GM19463 (cell line): ENCODE results near the gene NAA38.

Experiments
- ATAC-seq: cut with Tn5 transposase; IDR thresholded peaks from one replicate; pipeline ENCODE4 v1.9.1; 2021; ENCODE audit warnings: mild to moderate bottlenecking, moderate library complexity; ENCODE audit not compliant: unreplicated experiment

Gene NAA38, protein sequence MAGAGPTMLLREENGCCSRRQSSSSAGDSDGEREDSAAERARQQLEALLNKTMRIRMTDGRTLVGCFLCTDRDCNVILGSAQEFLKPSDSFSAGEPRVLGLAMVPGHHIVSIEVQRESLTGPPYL

DNA sequence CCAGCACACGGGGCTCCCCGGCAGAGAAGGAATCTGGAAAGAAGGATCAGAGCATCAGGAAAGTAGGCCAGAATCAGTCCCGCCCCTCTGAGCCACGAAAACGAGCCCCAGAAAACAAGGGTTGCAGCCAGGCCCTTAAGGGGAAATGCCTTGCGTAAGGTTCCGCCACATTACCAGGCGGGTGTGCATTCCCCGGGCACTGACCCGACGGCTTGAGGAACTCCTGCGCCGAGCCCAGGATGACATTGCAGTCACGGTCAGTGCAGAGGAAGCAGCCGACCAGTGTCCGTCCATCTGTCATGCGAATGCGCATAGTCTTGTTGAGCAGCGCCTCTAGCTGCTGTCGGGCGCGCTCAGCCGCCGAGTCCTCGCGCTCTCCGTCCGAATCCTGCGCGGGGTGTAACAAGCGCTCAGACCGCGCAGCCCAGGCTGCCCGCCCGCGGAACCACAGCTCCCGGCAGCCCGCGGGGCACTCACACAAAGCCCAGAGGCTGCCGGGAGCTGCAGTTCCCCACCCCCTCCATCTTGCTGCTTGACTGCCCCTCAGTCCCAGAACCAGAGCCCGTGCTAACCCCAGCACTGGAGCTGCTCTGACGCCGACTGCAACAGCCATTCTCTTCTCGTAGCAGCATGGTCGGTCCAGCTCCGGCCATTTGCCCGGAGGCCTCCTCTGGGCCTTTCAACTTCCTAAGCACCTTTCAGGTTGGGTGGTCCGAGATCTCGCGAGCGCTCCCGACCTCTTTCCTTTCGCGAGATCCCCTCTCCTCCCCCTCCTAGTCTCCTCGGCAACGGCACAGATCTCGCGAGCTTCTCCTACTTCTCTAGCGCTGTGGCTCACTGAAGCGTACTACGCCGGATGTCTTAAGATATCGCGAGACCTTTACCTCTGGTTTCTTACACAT, at the start of gene NAA38:
NAA38 (minus strand) TSS at position 749 of the 902 bp plus-strand sequence; CDS start at position 653, 96 bp downstream.
- peak; percentile 81 for ATAC-seq

DNA sequence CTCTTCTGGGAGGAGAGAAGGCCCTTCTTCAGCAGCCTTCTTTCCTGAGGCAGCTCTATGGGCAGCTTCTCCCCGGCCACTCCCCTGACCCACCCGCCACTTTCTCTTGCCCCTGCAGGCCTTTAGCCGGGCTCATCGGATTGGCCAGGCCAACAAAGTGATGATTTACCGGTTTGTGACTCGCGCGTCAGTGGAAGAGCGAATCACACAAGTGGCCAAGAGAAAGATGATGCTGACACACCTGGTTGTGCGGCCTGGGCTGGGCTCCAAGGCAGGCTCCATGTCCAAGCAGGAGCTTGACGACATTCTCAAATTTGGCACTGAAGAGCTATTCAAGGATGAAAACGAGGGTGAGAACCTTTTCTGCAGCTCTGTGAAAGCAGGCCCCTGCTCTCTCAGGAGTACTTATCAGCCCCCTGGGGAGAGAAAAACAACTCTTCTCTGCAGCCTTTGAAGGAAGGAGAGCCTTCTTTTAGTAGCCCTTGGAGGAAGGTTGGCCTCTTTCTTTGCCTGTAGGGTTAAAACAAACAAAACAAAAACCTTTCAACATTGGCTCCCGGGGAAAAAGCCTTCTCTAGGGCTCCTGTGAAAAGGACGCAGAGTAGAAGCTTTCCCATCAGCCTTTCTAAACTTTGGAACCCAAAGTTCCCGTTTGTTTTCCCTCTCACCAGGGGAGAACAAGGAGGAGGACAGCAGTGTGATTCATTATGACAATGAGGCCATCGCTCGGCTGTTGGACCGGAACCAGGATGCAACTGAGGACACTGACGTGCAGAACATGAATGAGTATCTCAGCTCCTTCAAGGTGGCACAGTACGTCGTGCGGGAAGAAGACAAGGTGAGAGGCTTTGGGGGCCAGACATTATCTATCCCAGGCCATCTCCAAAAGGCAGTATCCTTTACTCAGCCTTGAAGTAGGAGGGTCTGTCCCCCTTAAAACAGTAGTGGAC, 46.1 kb upstream of the NAA38 start:
- ATAC-seq: no peak

DNA sequence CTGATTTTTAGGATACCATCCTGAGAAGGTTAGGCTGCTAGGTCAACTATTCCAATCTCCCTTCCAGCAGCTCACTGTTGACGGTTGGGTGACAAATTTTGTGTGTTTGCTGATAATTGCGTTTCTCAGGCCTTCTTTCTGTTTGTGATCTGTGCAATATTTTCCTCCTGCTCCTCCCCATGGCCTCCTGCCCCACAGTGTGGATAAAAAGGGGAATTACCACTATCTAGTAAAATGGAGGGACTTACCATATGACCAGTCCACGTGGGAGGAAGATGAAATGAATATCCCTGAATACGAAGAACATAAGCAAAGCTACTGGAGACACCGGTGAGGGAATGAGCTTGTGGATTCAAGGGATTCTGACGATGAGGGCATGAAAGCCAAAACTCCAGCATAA, 40.4 kb upstream of the NAA38 start:
- ATAC-seq: no peak

DNA sequence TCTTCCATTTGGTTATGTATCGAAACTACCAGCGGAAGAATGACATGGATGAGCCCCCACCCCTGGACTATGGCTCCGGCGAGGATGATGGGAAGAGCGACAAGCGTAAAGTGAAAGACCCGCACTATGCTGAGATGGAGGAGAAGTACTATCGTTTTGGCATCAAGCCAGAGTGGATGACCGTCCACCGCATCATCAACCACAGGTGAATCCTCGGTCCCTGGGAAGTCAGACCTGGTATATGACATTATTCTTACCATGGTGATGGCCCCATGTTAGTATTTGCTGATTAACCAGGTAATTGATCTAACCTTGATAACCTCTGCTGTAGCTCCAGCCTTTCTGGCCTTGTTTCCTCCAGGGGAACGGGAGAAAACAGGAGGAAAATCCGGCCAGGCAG, 39.7 kb upstream of the NAA38 start:
- ATAC-seq: no peak

DNA sequence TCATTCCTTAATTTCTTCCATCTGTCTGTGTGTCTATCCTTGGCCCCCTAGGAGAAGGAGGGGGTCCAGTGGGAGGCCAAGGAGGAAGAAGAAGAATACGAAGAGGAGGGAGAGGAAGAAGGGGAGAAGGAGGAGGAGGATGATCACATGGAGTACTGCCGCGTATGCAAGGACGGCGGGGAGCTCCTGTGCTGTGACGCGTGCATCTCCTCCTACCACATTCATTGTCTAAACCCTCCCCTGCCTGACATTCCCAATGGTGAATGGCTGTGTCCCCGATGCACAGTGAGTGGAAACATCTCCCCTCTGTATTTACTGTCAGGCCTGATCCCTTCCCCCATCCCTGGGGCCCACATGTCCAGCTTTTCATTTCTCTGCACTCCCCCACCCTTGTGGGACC, 37.5 kb upstream of the NAA38 start:
- no peak for ATAC-seq

DNA sequence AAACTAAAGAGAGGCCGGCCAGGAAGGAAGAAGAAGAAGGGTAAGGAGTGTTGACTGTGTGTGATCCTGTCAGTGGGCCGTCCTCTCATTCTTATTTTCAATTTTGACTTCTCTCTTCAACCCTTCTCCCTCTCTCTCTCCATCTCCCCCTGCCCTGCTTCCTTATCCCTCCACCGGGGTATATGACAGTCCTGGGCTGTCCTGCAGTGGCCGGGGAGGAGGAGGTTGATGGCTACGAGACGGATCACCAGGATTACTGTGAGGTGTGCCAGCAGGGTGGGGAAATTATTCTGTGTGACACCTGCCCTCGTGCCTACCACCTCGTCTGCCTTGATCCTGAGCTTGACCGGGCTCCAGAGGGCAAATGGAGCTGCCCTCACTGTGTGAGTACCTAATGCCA, 36.9 kb upstream of the NAA38 start:
- ATAC-seq: no peak

DNA sequence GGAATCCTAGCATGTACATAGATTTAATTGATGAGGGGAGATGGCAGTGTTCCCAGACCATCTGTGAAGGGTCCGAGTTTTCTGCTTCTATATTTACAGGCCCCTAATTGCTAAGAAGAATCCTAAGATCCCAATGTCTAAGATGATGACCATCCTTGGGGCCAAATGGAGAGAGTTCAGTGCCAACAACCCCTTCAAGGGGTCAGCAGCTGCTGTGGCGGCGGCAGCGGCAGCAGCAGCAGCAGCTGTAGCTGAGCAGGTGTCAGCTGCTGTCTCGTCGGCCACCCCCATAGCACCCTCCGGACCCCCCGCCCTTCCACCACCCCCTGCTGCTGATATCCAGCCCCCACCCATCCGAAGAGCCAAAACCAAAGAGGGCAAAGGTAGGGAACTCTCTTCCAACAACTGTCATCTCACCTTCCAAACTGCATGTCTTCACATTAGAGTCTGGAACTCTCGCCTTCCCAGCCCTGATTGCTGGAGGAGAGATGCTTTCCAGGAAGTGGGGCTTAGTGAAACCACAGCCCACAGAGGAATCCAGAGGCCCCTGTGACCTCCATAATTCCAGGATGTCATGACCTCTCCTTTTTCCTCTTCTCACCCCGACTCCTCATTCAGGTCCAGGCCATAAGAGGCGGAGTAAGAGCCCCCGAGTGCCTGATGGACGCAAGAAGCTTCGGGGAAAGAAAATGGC, 36.0 kb upstream of the NAA38 start:
- no peak for ATAC-seq

DNA sequence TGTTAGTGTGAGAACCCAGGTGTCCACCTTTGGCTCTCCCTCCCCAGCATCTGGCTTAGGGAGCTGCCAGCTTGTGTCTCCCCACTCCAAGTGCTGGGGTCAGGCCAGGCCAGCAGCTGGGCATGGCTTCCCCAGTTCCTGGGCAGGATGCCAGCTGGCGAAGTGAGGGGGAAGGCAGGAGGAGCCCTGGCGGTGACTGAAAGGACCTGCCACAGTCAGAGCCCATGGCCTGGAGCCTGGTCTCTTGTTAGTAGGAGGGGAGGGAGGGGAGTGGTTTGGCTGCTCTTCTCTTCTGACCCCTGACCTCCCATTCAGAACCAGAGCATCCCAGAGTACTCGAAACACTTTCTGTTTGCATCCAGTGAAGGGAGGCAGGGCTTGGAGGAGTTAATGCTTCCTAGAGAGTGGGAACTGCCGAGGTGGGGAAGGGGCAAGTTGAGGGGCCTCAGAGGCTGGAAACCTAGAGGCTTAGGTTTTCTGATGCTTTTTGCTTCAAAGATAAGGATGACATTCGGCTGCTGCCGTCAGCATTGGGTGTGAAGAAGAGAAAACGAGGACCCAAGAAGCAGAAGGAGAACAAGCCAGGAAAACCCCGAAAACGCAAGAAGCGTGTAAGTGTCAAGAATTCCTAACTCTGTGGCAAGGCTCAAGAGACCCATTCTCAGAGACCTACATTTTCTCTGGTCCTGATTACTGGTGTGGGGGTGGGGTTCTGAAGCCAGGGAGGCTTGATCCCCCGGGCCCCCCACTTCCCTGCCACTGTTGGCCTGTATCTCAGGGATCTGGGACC, 32.0 kb upstream of the NAA38 start:
- ATAC-seq: no peak

DNA sequence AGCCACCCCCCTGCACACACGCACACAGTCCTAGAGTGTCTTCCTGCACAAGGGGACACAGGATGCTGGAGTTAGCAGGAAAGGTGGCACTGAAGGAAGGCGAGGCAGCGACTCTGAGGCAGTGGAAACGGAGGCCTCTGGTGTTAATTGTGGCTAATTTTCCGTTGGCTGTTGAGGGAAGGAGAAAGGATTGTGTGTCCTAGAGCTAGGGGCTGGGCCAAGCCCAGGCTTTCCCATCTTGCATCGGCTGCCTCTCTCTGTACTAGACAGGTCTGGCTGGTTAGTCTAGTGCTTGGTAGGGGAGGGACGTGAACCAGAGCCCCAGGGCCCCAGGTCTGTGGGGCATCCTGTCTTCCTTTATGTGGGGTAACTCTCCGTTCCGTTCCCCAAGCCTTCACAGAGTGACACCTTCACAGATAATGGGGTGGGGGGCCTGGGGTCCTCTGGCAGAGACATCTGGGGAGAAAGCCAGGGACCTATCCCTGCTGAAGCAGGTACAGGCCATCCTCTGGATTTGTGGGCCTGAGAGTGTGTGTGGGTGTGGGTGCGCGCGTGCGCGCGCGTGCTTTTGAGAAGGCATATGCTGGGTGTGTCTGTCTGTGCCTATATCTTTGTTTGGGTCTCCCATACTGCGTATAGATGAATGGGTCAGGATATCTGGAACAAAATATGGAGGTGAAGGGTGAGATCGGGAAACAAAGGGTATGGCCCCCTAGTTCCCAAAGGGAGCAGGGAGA, 31.0 kb upstream of the NAA38 start, which contains the start of gene CHD3:
CHD3 (plus strand) TSS at position 606 of the 737 bp plus-strand sequence. CDS start 212 bp downstream, outside the sequence.
- ATAC-seq: no peak

DNA sequence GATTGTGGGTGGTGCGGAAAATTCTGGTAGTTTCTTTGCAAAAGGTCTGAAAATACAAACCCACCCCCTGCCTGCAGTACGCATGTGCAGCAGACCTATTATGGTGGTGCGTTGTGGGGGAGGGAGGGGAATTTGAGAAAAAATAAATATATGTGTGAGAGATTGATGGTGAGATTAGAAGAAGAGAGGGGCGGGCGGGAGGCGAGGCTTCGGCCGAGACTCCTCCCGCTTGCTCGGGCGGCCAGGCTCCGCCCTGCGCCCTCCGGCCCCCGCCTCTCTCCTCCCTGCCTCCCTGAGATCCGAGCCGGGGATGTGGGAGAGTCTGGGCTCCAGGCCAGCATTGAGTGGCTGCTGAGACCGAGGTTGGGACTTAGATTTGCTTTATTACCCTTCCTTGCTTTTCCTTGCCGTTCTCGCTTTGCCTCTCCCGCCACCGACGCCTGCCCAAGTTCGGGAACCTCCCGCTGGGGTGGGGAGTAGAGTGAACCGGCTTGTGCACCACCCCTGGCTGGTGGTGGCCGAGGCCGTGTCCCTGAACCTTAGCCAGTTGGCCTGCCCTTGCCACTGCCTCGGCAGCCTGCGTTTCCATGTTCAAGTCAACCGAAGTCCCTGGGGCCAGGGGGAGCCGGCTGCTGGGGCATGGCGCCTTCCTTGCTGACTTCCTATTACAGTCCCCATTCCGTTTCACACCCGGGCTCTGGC, 30.3 kb upstream of the NAA38 start:
- peak; percentile 52 for ATAC-seq

DNA sequence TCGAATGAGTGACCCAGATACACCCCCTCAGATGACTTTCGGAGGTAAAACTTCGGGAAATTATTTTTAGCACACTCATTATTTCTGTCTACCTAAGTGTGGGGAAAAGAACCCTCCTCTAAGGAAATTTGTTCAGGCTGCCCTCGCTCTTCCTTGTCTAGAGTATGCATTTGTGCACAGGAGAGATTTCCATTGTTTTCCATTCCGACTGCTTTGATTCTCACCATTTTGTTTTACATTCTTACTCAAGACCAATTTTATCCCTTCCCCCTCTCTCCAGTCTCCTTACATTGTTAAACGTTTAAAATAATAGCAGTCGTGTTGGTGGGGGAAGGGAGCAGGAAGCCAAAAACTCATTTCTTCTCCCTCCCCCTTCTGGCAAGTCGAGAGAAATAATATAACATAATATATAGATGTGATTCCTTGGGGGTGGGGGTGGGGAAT, 29.7 kb upstream of the NAA38 start:
- ATAC-seq: no peak

DNA sequence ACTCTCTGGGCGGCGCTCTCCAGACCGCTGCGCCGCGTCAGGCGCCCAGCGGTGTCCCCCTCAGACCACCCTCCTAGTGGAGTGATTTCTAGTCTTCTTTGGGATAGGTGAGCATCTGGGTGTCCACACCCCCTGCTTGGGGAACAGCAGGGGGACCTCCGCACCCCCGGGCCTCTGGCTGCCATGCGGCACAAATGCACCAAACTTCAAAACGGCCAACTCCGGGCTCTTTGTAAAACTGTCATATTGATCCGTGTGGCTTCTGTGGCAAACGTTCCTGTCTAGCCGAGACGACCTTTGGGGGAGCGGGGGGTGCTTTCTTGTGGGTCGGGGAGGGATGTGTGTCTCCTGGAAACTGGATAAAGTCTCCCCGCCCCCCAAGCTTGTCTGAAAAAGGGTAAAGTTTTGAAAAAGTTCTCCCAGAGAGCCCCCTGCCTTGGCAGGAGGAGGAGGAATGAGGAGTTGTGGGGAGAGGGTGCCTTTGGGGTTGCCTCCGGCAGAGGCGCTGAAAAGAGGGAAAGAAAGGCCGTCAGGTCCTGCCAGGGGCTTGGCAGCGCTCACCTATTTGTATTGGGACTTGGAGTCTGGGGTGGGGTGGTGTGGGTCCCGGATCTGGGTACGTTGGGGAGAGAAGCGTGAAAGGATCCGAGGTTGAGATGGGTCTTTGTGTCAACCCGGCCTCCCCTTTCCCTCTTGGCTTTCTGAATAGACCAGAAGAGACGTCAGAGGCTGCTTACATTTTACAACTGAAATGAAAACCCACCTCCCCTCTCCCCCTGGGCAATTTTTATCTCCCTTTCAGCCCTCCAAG, 29.1 kb upstream of the NAA38 start:
- no peak for ATAC-seq

DNA sequence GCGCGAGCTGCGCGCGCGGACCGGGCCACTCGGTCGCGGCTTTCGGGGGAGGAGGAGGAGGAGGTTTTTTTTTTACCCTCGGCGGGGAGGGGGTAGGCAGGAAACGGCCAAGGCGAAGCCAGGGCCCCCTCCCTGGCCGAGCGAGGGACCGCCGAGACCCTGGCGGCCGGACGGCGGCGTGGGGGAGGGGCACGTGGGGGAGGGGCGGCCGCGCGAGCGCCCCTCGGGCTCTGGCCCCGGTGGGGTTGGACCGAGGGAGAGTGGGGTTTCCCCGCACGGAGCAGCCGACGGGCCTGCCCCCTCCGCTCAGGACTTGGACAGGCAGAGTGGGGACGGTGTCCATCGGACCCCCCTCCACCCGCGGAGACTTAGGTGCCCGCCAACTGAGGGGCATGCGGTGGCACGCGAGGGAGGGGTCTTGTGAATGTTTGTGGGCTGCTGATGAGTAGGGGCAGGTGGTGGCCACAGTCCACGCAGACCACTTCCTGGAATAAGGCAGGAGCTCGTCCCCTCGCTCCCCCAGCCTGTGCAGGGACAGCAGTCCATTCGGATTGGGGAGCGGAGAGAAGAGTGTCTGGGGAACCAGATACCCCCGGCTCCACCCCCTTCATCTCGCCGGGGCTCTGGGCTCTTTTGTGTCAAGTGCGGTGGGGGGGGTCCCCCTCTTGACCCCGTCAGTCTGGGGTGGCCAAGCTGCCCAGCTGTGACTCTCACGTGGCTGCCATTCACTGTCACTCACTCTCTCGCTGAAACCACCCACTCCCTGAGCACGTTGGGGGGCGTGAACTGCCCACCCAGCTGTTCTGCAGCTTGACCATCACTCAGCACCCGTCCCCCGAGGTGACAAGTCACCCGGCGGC, 28.2 kb upstream of the NAA38 start:
- no peak for ATAC-seq

DNA sequence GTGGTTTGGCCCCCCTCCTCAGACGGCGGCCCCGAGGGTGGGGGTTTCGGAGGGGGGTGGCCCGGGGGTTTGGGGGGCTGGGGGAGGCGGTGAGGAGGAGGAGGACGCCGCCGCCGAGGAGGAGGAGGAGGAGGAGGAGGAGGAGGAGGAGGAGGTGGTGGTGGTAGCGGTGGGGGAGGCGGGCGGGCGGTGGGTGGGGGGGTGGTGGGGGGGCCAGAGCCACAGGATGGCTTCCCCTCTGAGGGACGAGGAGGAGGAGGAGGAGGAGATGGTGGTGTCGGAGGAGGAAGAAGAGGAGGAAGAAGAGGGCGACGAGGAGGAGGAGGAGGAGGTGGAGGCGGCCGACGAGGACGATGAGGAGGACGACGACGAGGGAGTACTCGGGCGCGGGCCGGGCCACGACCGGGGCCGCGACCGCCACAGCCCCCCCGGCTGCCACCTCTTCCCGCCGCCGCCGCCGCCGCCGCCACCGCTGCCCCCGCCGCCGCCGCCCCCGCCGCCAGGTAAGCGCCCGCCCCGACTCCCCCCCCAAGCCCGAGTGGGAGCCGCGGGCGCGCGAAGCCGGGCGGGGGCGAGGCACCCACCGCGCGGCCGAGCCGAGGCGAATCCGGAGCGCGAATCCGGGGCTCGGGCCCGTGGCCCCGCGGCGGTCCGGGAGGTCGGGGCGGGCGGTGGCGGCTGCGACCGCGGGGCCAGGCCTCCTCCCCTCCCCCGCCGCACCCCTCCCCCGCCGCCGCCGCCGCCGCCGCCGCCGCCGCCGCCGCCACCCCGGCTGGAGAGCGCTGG, 27.4 kb upstream of the NAA38 start:
- no peak for ATAC-seq

DNA sequence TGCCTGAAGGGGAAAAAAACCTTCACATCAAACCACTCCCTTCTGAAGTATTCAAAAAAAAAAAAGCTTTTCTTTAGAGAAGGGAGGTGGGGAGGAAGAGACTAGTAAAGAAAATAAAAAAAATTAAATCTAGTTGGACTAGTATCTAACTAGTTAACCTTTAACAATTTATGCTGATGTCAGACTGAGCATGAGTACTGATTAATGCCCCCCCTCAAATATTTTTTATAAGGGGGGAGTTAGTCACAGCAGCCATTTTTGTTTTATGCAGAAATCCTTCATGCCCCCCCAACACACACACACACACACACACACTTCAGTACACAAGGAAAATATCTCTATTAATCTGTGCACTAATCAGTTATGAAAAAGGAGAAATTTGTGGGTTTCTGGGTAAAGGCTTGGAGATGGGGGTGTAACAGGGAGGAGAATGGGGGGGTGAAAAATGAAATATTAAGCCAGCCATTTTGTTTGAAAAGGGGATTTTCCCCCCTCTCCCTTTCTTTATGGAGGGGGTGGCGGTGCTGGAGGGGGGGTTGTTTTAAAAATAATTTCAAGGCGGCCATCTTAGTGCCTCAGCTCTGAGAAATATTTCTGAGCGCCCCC, 26.5 kb upstream of the NAA38 start:
- ATAC-seq: no peak

DNA sequence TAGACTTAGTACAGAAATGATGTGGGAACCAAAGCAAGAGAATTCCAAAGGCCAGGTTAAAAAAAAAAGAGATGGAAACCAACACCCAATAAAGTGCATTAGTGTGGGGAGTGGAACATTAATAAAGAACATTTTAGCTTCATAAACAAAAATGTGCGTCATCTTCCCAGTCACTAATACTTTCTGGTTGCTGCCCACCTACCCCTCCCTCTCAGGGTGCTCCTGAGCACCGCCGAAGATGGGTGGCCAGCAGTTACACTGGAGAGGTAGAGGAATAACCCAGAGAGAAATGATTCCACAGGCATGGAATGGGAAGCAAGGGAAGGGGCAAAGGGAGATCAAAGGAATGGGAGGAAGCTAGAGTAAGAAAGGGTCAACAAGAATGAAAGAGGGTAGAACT, 25.3 kb upstream of the NAA38 start:
- ATAC-seq: no peak
